ENCODE results near the gene ADA.
"Not testable (repeated sequence)": the region's sequence is repeated elsewhere in the genome, so short reads cannot be mapped to it uniquely, and the experiment has no call there.

The ADA gene
- total RNA-seq, result 34.0 to 44.4 reads per million in 2 donors

DNA sequence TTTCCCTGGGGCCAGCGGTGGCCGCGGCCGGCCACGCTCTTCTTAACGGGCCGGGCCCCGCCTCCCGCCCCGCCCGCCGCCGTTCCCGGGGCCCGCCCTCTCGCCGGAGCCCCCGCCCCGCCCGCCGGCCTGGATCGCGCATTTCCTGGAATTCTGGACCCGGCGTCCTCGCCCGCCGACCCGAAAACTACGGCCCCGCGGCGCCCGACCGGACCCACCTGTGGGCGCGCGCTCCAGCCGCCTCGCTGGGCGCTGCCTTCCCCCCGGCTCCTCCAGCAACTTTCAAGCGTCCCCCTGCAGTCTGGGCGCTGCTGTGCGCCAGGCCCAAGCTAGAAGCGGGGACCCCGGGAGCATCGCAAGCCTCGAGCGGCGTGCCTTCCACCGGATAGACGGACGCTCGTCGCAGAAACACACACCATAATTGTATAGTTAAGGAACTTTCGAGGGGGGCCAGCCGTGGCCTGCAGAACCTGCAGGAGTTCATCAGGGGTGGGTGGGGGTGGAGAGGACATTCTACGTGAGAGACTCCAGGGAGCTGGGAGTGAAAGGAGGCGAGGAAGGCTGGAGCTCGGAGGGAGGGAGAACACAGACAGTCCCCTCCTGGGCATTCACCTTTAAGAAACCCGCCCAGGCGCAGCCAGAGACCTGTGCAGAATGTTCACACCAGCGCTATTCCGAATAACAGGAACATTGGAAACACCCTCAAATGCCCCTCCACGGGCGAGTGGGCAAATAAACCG lies at the start of gene ADA:
Gene ADA (minus strand): TSS at position 16 of the 740 bp plus-strand sequence. CDS start 92 bp downstream, outside the sequence.
- DNase-seq, result peak in 3 of 5 experiments; percentile 35 to 62 (median 35)

DNA sequence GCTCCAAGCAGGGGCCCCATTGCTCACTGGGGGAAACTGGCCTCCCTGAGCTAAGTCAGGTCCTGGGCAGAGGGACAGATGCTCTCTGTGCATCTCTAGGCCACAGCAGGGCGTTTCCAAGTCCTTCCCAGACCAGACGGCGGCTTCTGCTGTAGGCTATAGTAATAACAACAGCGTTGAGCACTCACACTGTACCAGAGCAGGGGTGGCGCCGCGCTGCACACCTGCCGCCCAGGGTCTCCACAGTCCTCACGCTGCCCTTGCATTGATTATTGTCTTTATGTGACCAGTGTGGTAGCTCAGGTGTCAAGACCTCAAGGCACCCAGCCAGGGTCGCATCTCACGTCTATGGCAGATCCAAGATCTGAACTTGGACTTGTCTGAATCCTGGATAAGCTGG lies 48.8 kb upstream of the ADA start:
- no peak for DNase-seq

DNA sequence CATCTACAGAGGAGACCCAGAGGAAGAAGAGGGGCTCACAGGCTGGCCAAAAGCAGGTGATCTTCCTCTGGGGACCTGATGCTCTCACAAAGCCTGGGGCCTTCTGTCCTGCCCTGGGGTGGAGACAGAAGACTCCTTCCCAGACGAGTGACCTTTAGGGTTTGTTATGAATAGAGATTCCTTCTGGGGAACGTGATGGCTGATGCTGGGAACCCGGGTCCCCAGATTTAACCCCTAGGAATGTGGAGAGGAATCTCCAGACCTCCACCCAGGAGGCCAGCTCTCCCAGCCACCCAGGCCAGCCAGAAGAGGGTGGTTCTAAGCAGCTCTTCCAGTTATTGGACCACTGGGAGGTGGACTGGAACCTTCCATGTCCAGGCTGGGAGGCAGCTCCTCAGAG lies 46.9 kb upstream of the ADA start:
- no peak for DNase-seq

DNA sequence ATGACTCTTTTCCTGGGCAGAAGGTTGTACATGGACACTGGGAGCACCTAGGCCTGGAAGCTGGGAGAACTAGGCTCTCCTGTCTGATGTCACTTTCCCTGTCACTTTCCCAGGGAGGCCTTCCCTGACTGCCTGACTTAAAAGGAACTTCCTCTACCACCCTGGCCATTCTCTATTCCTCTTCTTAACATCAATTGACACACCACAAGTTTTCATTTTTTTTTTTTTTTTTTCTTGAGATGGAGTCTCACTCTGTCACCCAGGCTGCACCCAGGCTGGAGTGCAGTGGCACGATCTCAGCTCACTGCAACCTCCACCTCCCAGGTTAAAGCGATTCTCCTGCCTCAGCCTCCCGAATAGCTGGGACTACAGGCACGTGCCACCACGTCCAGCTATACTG lies 45.5 kb upstream of the ADA start:
- DNase-seq, result not testable (repeated sequence)

DNA sequence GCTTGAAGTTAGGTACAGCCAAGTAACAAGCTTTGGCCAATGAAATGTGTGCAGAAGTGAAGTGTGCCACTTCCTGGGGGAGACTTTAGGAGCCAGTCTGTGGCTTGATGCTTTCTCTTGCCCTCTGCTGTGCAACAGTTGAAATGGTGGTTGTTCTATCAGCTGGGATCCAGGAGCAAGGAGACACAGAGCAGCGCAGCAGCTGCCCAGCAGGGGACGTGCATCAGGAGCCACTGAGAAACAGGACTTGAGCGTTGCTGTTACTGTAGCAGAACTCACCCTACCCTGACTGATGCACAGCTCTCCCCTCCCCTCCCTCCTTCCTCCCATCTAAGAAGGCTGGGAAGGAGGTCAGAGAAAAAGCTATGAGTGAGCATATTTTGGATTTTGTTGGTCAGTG lies 44.8 kb upstream of the ADA start:
- DNase-seq, result no peak

DNA sequence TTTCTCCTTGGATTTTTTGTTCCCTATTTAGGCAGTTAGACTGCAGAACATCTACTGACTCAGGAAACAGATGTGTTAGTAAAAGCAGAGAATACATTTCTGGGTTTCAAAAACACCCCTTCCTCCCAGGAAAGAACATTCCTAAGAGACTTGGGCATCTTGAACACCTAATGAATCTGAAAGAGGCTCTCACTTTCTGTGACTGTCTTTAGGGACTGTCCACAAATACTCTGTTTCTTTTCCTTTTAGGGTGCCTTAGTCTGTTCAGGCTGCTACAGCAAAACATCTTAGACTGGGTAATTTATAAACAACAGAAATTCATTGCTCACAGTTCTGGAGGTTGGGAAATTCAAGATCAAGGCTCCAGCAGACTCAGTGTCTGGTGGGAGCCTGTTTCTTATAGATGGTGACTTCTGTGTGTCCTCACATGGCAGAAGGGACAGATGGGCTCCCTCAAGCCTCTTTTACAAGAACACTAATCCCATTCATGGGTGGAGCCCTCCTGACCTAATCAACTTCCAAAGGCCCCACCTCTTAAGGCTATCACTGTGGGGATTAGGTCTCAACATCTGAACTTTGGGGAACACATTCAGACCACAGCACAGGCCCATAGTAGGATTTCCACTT lies 44.3 kb upstream of the ADA start:
- no peak for DNase-seq

DNA sequence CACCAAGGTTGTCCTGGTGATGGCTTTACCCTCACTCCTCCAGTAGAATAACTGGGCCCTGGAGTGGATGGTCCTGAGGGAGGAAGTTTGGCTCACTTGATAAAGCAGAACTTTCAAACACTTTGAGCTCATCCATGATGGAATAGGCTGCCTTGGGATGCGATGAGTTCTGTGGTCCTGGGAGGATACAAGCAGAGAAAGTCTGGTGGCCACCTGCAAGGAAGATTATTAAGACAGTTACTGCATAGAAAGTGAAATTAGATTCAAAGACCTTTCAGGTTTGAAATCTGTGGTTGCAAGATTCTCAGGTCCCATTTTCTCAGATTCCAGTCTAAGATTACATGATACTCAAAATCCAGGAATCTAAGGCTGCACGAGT lies 43.8 kb upstream of the ADA start:
- DNase-seq, result no peak

DNA sequence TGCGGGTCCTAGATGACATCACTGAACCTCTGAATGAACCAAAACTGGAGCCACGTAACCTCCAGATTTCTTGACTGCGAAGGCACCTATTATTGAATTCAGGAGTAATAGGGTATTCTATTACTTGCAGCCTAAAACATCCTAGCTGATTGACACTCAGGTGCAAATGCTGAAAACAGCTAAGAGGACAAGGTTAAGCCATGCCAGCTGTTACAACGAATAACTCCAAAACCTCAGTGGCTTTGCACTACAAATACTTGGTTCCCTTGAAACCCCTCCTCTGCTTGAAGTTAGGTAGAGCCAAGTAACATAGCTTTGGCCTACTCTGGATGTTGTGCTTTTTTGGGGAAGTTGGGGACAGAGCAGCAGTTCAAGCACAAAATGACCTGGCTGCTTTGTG lies 42.7 kb upstream of the ADA start:
- DNase-seq, result no peak

DNA sequence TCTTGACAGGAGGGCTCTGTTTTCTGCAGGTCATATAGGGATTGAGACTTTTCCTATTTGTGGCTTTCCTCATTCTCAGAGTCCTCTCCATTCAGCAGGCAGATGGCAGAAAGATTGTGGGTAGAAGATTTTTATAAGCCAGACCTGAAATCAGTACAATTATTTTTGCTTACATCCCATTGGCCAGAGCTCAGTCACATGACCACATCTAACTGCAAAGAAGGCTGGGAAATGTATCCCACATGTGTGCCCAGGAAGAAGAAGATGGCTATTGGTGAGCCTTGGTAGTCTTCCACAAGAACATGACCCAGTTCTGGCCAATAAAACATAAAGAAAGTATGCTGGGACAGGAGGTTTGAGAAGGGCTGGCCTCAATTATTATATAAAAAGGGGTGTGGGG lies 42.1 kb upstream of the ADA start:
- DNase-seq, result no peak

DNA sequence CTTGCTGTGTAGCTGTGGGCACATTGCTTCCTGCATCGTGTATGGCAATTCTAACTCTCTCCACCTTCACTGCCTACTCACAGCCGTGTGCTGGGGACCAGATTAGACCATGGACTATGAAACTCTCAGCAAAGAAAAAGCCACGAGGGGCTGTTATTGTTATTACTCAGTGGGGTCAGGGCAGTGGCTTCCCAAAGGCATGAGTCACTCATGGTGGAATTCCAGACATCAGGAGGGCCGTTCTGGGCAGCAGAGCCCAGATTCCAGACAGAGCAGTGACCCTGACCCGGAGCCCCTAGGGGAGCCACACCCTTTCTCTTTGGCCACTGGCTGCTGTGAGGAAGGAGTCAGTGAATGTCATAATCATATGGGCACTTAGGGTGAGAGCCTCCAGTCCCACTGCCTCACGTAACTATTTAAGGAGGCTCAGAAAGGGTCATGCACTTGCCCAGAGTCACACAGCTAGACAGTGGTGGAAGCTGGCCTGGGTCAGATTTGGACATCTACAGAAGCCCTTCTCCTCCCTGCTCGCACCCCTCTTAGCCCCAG lies 41.5 kb upstream of the ADA start:
- no peak for DNase-seq

DNA sequence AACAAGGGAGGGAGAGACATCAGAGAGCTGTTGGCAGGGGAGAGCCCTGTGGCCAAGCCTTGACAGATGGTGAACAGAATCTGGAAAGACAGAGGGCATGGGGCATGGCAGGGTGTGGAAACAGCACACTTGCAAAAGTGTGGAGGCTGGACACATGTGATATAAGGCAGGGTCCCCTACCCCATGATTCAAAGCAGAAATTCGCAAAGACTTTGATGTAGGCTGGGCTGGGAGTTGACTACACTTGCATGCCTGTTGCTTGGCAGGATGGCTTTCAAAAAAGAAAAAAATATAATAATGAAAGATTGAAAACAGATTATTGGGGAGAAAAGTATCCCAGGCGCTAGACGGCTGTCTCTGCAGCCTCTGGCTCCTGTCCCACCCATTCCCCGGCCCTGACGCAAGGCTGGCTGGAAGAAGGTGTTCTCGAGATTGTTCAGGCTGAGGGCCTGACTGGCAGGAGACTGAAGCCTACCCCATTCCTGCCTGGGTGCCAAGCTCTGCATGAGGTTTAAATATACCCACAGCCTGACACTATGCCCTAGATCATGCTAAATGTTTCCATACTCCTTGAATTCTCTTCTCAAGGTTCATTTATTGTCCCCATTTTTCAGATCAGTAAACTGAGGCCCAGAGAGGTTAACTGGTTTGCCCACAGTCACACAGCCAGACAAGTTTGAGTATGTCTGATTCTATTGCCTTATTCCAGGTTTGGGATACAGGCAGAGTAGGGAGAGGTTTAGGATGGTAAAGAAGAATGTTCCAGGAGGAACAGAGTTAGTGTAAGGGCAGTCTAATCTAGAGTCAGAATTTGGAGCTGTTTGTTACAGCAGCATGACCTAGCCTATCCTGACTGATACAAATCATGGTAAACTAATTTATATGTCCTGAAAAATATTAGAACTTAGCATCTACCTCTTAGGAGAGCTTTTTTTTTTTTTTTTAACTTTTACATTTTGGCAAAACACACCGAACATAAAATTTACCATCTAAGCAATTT lies 40.2 kb upstream of the ADA start:
- DNase-seq, result no peak

DNA sequence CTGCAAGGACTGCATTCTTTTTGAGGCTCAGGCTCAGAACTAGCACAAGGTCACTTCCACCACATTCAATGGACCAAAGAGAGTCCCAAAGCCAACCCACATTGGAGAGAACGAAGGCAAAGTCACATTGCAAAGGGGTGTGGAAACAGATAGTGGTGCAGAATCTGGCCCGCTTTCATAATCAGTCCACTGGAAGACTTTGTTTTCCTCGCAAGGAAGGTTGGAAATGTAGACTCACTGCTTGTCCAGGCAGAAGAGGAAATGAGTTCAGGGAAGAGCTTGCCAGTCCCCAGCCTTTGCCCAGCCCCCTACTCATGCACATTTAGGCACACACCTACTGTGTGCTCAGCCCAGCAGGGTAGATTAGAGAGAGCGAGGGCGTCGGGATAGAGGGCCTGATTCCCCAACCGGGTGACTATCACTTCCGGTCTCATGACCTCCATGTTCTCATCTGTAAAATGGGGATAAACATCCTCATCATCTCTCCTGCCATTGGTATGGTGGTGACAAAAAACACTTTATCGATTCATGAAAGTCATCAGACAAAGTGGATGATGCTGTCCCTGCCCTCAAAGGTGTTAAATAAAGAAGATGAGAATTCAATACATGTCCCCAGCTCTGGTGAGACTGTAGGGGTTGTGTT lies 39.4 kb upstream of the ADA start:
- DNase-seq, result no peak

DNA sequence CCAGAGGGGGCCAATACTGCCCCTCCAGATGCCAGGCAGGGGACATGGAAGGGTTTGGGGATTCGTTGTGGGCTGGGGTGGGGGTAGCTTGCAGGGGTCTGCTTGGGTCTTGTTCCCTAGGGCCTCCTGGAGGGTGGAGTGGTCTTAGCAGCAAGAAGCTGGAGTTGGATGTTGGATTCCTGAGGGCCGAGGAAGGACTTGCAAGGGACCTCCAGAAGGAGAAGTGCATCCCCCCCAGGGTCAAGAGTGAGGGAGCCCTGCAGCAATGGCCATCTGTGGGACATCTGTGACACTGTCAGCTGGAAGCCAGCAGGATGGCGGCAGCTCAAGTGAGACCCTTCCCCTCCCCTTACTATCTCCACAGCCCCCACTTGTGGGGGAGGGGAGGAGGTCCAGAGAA lies 38.3 kb upstream of the ADA start:
- no peak for DNase-seq

DNA sequence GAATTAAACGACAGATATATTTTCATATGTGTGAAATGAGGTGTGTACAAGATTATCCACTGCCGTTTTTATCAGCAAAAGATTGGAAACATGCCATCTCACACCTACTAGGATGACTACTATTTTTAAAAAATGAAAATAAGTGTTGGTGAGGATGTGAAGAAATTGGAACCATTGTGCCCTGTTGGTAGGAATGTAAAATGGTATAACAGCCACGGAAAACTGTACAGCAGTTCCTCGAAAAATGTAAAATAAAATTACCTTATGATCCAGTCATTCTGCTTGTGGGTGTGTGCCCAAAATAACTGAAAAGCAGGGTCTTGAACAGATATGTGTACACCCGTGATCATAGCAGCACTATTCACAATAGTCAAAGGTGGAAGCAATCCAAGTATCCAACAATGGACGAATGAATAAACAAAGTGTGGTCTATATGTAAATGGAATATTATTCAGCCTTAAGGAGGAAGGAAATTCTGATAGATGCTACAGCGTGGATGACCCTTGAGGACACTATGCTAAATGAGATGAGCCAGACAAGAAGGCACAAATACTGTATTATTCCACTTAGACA lies 36.6 kb upstream of the ADA start:
- DNase-seq, result no peak

DNA sequence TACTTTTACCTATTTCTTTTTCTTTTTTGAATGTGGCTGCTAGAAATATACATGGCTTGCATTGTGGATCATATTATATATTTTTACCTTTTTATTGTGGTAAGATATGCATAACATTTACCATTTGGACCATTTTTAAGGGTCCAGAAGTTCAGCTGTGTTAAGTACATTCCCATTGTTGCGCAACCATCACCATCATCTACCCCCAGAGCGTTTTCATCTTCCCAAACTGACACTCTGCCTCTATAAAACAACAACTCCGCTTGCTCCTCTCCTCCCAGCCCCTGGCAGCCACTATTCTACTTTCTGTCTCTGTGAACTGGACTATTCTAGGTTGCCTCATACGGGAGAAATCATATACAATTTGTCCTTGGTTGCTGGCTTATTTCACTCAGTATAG lies 35.4 kb upstream of the ADA start:
- no peak for DNase-seq

DNA sequence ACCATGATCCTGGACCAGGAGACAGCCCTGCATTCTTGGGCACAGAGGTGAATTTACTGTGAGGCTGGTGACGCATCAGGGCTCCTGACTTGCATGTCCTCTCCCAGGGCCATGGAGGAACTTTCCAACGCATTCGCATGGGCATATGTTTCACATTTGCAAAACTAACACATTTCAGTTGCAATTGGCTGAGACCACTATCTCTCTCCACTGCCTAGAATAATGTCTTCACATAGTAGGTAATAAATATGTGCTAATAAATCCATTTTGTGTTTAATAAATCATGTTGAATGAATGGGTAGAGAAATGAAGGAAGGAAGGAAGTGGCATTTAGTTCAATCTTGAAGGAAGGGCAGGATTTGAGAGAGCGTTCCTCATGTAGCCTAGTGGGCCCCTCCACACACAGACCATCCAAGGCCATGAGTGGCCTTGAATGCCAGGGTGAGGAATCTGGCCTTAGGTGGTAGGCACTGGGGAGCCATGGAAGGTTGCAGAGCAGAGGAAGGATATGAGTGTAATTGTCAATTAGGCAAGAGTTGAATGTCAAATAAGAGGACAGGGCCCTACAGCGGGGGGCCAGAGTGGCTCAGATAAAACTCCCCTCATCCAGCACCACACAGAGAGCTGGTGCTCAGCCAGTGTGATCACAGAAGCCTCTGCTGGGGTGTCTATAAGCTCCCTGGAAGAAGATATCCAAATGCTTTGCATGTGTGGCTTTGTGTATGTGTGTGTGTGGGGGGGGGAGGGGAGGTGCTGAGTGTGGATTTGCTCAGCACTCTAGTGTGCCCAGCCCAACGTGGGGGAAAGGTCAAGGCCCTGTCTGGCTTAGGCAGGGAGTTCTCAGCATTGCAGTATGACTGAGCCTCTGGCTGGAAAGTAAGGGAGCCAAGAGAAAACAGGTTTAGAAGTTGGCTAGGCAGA lies 32.8 kb upstream of the ADA start:
- DNase-seq, result no peak

DNA sequence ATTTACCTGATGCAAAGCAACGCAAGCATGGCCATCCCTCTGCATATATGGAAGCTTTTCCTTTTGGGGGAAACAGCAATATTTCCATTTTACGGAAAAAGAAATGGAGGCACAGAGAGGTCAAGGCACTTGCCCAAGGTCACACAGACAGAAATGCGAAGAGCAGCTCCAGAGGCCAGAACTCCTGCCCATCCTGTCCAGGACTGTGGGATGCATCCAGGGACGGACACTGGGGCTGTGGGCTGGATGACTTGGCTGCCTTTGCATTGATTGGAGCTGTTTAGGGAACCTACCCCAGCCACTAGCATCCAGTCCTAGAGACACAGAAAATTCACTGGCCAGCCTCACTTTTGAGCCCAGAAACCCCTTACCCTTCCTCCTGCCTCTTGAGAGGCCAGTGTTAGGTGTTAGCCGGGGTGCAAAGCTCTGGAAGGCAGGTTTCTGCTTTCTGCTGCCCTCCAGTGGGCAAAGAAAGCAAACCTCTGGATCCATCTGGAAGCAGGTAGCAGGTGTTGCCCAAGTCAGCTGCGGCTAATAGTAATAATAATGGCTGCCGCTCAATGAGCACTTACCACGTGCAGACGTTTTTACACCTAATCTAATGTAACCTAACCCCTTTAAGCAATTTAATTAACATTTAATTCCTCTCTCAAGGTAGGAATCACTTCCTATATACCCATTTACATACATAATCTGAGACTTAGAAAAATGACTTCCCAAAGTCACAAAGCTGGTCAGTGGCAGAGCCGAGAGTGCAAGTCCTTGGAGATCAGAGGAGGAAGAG lies 32.0 kb upstream of the ADA start:
- peak in 3 of 5 experiments; percentile 19 to 71 (median 40) for DNase-seq

DNA sequence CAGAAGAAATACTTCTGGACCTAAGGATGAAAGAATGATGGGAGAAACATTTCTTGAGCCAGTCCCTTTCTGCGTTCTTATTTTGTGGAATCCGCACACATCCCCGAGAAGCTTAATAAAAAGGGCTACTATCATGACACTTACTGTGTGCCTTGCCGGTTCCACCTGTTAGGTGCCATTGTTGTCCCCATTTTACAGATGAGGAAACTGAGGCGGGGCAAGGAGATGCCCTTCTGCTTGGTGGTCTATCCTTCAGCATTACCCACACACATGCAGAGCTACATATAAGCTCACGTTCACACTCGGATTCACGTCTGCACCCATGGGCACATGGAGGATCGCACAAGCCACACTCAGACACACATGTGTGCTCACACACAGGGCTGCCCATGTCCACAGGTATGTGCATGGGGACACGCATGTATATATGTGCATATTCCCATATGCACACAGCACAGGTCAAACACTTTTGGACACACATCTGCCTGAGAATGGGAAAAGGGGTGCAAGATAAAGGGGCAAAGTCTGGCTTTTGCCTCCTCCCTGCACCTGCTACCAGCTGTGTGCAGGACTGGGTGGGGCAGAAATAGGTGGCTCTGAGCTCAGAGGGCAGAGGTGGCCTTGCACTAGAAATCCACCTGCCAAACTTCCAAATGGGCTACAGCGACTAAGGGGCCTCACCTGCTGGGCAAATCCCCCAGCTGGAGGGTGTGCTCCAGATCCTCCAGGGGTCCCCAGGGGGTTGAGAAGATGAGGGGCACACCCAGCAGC lies 30.5 kb upstream of the ADA start:
- DNase-seq, result no peak

DNA sequence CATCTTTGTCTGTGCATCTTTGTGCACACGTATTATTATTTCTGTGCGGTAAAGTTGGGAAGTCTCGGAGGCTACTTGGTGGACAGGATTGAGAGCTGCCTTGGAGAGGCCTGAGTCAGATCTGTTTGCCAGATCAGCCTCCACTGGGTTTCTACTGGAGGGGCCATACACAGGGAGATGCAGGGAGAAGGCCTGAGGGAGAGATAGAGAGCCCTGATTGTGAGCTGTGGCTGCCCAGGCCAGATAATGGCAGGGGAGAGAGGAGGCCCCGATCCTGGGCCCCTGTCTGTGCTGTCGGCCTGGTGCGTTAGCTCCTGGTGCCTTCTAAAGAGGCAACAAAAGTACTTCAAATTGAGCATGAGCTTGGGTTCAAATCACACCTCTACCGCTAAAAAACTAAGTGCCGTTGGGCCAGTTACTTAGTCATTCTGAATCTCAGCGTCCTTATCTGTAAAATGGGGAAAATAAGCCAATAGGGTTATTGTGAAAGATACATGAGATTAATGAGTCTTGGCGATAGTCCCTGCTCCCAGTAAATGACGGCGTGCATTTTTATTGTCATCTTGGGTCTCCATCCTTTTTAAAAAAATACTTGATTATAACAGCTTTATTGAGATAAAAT lies 27.6 kb upstream of the ADA start:
- no peak for DNase-seq
